PC-3 (cell line): ENCODE results near the gene RAET1E. TPM values are rescaled to one million over a fixed set of nuclear protein-coding genes. Genes with fewer than 3 reads are reported as not detected.
"Not testable (repeated sequence)": the region's sequence is repeated elsewhere in the genome, so short reads cannot be mapped to it uniquely, and the experiment has no call there.

Source experiments
- ATAC-seq: fragments of 200-7000 bp; cut with Tn5 transposase; 2 replicates; pipeline ENCODE4 v1.9.1; 2020; ENCODE audit warnings: mild to moderate bottlenecking, moderate library complexity
- BruUV-seq: library from RNA; stranded (reverse); fragments of 400-500 nt; replicated peaks from 2 replicates; lab custom pipeline; 2021; lab: Mats Ljungman, UMichigan
- CTCF ChIA-PET: fragments of 300-600 bp; sonication (Branson Sonifier 250); formaldehyde crosslinking; loops from one replicate; lab custom pipeline; 2022; ENCODE audit warnings: antibody characterized with exemption; lab: Charles Lee
- POLR2A ChIA-PET: fragments of 300-600 bp; sonication (Branson Sonifier 250); formaldehyde crosslinking; loops from one replicate; lab custom pipeline; 2022; ENCODE audit warnings: antibody characterized with exemption; ENCODE audit not compliant: unreplicated experiment; lab: Charles Lee
- DNase-seq: peaks from one replicate; pipeline ENCODE4 v3.0.0-alpha.2; 2015
- H2AFZ ChIP-seq: fragments of 300-600 bp; sonication (generic); 2 replicates; pipeline ENCODE4 v1.6.0; 2016; ENCODE audit warnings: antibody characterized with exemption, low read length
- H3F3A ChIP-seq: fragments of 300-600 bp; sonication (generic); one replicate; pipeline ENCODE4 v1.6.0; 2017; ENCODE audit warnings: antibody characterized with exemption, low read length, control low read depth, mild to moderate bottlenecking; ENCODE audit not compliant: unreplicated experiment
- H3K27ac ChIP-seq: fragments of 300-600 bp; sonication (generic); 2 replicates; pipeline ENCODE4 v1.5.1; 2016; ENCODE audit warnings: mild to moderate bottlenecking, low read length
- H3K27me3 ChIP-seq: fragments of 300-600 bp; sonication (generic); 2 replicates; pipeline ENCODE4 v1.6.1; 2016; ENCODE audit warnings: low read length, mixed read lengths
- H3K36me3 ChIP-seq: fragments of 300-600 bp; sonication (generic); 2 replicates; pipeline ENCODE4 v1.6.1; 2016; ENCODE audit warnings: low read depth, mixed run types, low read length, mixed read lengths
- H3K4me1 ChIP-seq: fragments of 300-600 bp; sonication (generic); 2 replicates; pipeline ENCODE4 v1.5.1; 2016; ENCODE audit warnings: low read length; ENCODE audit not compliant: insufficient read depth
- H3K4me2 ChIP-seq: fragments of 300-600 bp; sonication (generic); 2 replicates; pipeline ENCODE4 v1.6.0; 2016; ENCODE audit warnings: low read length
- H3K4me3 ChIP-seq: fragments of 300-600 bp; sonication (generic); 2 replicates; pipeline ENCODE4 v1.5.1; 2016; ENCODE audit warnings: mild to moderate bottlenecking, low read length, mixed read lengths
- H3K79me2 ChIP-seq: fragments of 300-600 bp; sonication (generic); 2 replicates; pipeline ENCODE4 v1.6.1; 2017; ENCODE audit warnings: low read length, mixed read lengths
- H3K9ac ChIP-seq: fragments of 300-600 bp; sonication (generic); 2 replicates; pipeline ENCODE4 v1.6.0; 2016; ENCODE audit warnings: mild to moderate bottlenecking, low read length
- H3K9me2 ChIP-seq: fragments of 300-600 bp; sonication (generic); replicated peaks from 2 replicates; pipeline ENCODE4 v1.6.1; 2016; ENCODE audit warnings: mixed run types, low read length, mixed read lengths
- H3K9me3 ChIP-seq: fragments of 300-600 bp; sonication (generic); 2 replicates; pipeline ENCODE4 v1.6.1; 2016; ENCODE audit warnings: low read length, mixed read lengths
- H4K20me1 ChIP-seq: fragments of 300-600 bp; sonication (generic); 2 replicates; pipeline ENCODE4 v1.6.1; 2016; ENCODE audit warnings: low read length, mixed read lengths
- EZH2 ChIP-seq: fragments of 300-600 bp; sonication (generic); IDR thresholded peaks from one replicate; pipeline ENCODE4 v1.6.1; 2017; ENCODE audit warnings: antibody characterized with exemption, mild to moderate bottlenecking, low read length; ENCODE audit not compliant: unreplicated experiment
- EZH2phosphoT487 ChIP-seq: fragments of 300-600 bp; sonication (generic); IDR thresholded peaks from 2 replicates; pipeline ENCODE4 v1.6.1; 2018; ENCODE audit warnings: mild to moderate bottlenecking, antibody characterized with exemption, low read length, borderline replicate concordance
- intact Hi-C: fragments of 100-400 bp; cut with micrococcal nuclease; formaldehyde crosslinking; loops from 2 replicates; pipeline ENCODE4 v1.9.0; 2023
- total RNA-seq: library from RNA; depleted of rRNA; stranded (reverse); fragments of >200 nt; gene quantifications from 2 replicates; pipeline ENCODE4 v1.2.3, GENCODE V29; 2014
- TF ChIP-seq, protein P1 (sequence below): fragments of 300-600 bp; sonication (generic); conservative IDR thresholded peaks from 2 replicates; pipeline ENCODE4 v1.5.1; 2017; ENCODE audit warnings: antibody characterized with exemption, low read depth, mild to moderate bottlenecking, low read length

RAET1E gene
- total RNA-seq, 1 experiment from 2014 or later, result 0.40 TPM

DNA sequence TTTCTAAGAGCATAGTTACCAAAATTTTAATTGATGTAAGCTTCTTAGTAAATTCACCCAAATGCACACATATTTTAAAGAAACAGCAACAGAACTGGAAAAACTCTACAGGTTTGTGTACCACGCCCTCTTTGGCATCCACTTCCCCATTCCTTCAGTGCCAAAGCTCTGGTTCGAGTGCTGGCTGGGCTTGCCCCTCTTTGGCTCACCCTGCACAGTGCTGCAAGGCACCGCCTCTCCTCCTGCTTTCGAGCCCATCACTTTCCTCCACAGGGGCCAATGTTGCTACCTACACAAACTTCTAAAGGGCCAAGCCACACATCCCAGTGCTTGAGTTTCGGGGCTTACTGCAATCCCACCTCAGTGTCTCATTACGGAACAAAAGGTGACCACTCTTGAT lies 43.4 kb downstream of the RAET1E start:
- Histone ChIP-seq H3K9ac (peak overlapping the region; percentile 78), H3K4me3 (peak overlapping the region; percentile 64), H3K9me3 (no peaks in the 10 kb centered on the region), H3K36me3 (no peaks in the 10 kb centered on the region; the same call in 1 of the 2 replicates), H3K4me1 (peaks cover 60% of the 10 kb centered on the region), H2AFZ (no peak overlapping the region), H3F3A (peaks cover 27% of the 10 kb centered on the region), H3K27ac (peak overlapping the region; percentile 97), H4K20me1 (no peaks in the 10 kb centered on the region), H3K79me2 (peaks cover 63% of the 10 kb centered on the region), H3K4me2 (peak overlapping the region; percentile 96), H3K9me2 (no peaks in the 10 kb centered on the region), H3K27me3 (no peaks in the 10 kb centered on the region)
- intact Hi-C loops, result no loop called here
- ATAC-seq, result peak; percentile 38
- peak; percentile 75 for DNase-seq
- ChIA-PET POLR2A (interaction anchor here (0.5 kb wide), 1 partner anchor 136 kb away, joined by 3 read pairs; the partner anchor contains the start of gene LATS1), CTCF (no interaction called here)
- no peak for TF ChIP-seq EZH2phosphoT487
- no peak for TF ChIP-seq EZH2
- TF ChIP-seq, protein P1, sequence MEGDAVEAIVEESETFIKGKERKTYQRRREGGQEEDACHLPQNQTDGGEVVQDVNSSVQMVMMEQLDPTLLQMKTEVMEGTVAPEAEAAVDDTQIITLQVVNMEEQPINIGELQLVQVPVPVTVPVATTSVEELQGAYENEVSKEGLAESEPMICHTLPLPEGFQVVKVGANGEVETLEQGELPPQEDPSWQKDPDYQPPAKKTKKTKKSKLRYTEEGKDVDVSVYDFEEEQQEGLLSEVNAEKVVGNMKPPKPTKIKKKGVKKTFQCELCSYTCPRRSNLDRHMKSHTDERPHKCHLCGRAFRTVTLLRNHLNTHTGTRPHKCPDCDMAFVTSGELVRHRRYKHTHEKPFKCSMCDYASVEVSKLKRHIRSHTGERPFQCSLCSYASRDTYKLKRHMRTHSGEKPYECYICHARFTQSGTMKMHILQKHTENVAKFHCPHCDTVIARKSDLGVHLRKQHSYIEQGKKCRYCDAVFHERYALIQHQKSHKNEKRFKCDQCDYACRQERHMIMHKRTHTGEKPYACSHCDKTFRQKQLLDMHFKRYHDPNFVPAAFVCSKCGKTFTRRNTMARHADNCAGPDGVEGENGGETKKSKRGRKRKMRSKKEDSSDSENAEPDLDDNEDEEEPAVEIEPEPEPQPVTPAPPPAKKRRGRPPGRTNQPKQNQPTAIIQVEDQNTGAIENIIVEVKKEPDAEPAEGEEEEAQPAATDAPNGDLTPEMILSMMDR, result no peak
- BruUV-seq, result no TSS peak

GRCh38 chr6:149854017-149854416 lies 43.9 kb downstream of the RAET1E start:
- H3F3A ChIP-seq, result peaks cover 27% of the 10 kb centered on the region
- CTCF ChIA-PET, H3K9me3 ChIP-seq, POLR2A ChIA-PET, H2AFZ ChIP-seq, intact Hi-C loops, ATAC-seq, BruUV-seq, H3K9me2 ChIP-seq, DNase-seq, H3K36me3 ChIP-seq, H4K20me1 ChIP-seq, H3K27me3 ChIP-seq: not testable (repeated sequence)
- H3K27ac ChIP-seq, result peak overlapping the region; percentile 97
- H3K79me2 ChIP-seq, result peaks cover 59% of the 10 kb centered on the region
- peak overlapping the region; percentile 96 for H3K4me2 ChIP-seq
- peaks cover 59% of the 10 kb centered on the region for H3K4me1 ChIP-seq
- peak overlapping the region; percentile 78; the same call in 1 of the 2 replicates for H3K9ac ChIP-seq
- peak overlapping the region; percentile 64; the same call in 1 of the 2 replicates for H3K4me3 ChIP-seq

DNA sequence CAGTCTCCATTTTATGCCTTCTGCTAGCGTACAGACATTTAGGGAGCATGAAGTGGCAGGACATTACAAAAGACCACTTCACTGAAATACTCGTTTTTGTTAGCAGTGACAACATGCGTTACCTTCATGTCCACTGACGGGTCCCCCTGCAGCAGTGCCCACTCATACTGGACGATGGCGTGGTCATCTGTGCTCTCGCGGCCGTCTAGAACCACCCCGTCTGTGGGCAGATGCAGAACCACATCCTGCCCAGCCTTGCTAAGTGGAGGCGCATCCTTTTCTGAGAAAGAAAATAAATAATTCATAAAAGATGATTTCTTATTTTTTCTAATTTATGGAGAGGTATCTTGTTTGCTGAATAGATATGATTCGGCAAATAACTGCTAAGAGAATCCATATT lies 45.0 kb downstream of the RAET1E start:
- Histone ChIP-seq H3K9ac (peak overlapping the region; percentile 71), H3K27ac (peak overlapping the region; percentile 89), H3K4me2 (peak overlapping the region; percentile 82), H3K79me2 (peaks cover 48% of the 10 kb centered on the region), H3F3A (peaks cover 27% of the 10 kb centered on the region), H3K4me1 (peaks cover 64% of the 10 kb centered on the region), H3K9me3 (no peaks in the 10 kb centered on the region), H3K9me2 (no peaks in the 10 kb centered on the region), H3K36me3 (no peaks in the 10 kb centered on the region; the same call in 1 of the 2 replicates), H3K4me3 (peak overlapping the region; percentile 56), H3K27me3 (no peaks in the 10 kb centered on the region), H2AFZ (peak overlapping the region; percentile 67; the same call in 1 of the 2 replicates), H4K20me1 (no peaks in the 10 kb centered on the region)
- intact Hi-C loops, result no loop called here
- no peak for TF ChIP-seq EZH2
- TF ChIP-seq, protein P1, result no peak
- TF ChIP-seq EZH2phosphoT487, result no peak
- DNase-seq (no peak), ATAC-seq (no peak)
- ChIA-PET CTCF (interaction anchor here (0.6 kb wide), 2 partner anchors 12 to 118 kb away, joined by 3 to 6 read pairs; no protein-coding TSS in a partner anchor), POLR2A (no interaction called here)
- no TSS peak for BruUV-seq
